Measurements from ENCODE around the gene PNPLA3. TPM values are rescaled to one million over a fixed set of nuclear protein-coding genes. Genes with fewer than 3 reads are reported as not detected.

The PNPLA3 gene
- 0.60 and 1.1 TPM in 2 replicates for total RNA-seq

- DNase-seq (ENCODE audit: low read depth in 2 of 2), result peak; percentile 82 to 88
Measured at GRCh38 chr22:43923631-43924464, at the start of gene PNPLA3. Gene PNPLA3 (plus strand): TSS chr22:43923805. CDS start chr22:43923912, 107 bp downstream.

GRCh38 chr22:43876866-43877509 lies 46.6 kb upstream of the PNPLA3 start:
- DNase-seq (ENCODE audit: low read depth in 2 of 2), result no peak

- no peak for DNase-seq (ENCODE audit: low read depth in 2 of 2)
Measured at GRCh38 chr22:43878079-43878795, 45.4 kb upstream of the PNPLA3 start.

GRCh38 chr22:43878831-43879550 lies 44.6 kb upstream of the PNPLA3 start:
- no peak for DNase-seq (ENCODE audit: low read depth in 2 of 2)

GRCh38 chr22:43879901-43880540 lies 43.6 kb upstream of the PNPLA3 start:
- no peak for DNase-seq (ENCODE audit: low read depth in 2 of 2)

GRCh38 chr22:43880541-43880991 lies 43.0 kb upstream of the PNPLA3 start:
- DNase-seq (ENCODE audit: low read depth in 2 of 2), result no peak

- no peak for DNase-seq (ENCODE audit: low read depth in 2 of 2)
Measured at GRCh38 chr22:43881091-43882061, 42.2 kb upstream of the PNPLA3 start.

- DNase-seq (ENCODE audit: low read depth in 2 of 2), result no peak
Measured at GRCh38 chr22:43882122-43882767, 41.4 kb upstream of the PNPLA3 start.

GRCh38 chr22:43883012-43883661 lies 40.5 kb upstream of the PNPLA3 start:
- DNase-seq (ENCODE audit: low read depth in 2 of 2), result peak; percentile 70 to 78

- DNase-seq (ENCODE audit: low read depth in 2 of 2), result no peak
Measured at GRCh38 chr22:43883719-43884415, 39.7 kb upstream of the PNPLA3 start.

- DNase-seq (ENCODE audit: low read depth in 2 of 2), result peak; percentile 37 to 54
Measured at GRCh38 chr22:43884600-43885318, 38.8 kb upstream of the PNPLA3 start.

GRCh38 chr22:43885319-43885671 lies 38.3 kb upstream of the PNPLA3 start:
- DNase-seq (ENCODE audit: low read depth in 2 of 2), result no peak

GRCh38 chr22:43885786-43886185 lies 37.8 kb upstream of the PNPLA3 start:
- no peak for DNase-seq (ENCODE audit: low read depth in 2 of 2)

GRCh38 chr22:43886231-43886630 lies 37.4 kb upstream of the PNPLA3 start:
- no peak for DNase-seq (ENCODE audit: low read depth in 2 of 2)

- DNase-seq (ENCODE audit: low read depth in 2 of 2), result no peak
Measured at GRCh38 chr22:43887391-43887790, 36.2 kb upstream of the PNPLA3 start.

- DNase-seq (ENCODE audit: low read depth in 2 of 2), result no peak
Measured at GRCh38 chr22:43888740-43889139, 34.9 kb upstream of the PNPLA3 start.

- no peak for DNase-seq (ENCODE audit: low read depth in 2 of 2)
Measured at GRCh38 chr22:43889201-43889859, 34.3 kb upstream of the PNPLA3 start.

All from lung microvascular endothelial cell (primary cell).